Fibroblast of peridontal ligament (primary cell): ENCODE measurements around the gene RAB25.
"Not testable (repeated sequence)": the region's sequence is repeated elsewhere in the genome, so short reads cannot be mapped to it uniquely, and the experiment has no call there.

ENCODE experiments used
- DNase-seq: peaks from one replicate; pipeline ENCODE4 v3.0.0-alpha.2; 2010; ENCODE audit errors: extremely low read depth

RAB25 gene

GRCh38 chr1:156054500-156055280 is 6.3 kb upstream of the RAB25 start, which contains the start of gene LAMTOR2:
LAMTOR2 (plus strand) TSS chr1:156054782; CDS start chr1:156054890, 108 bp downstream.
- peak; percentile 92 for DNase-seq

GRCh38 chr1:156055281-156056048 is 5.5 kb upstream of the RAB25 start:
- no peak for DNase-seq

GRCh38 chr1:156056326-156056849 is 4.6 kb upstream of the RAB25 start:
- DNase-seq, result no peak

- DNase-seq, result no peak
Observed at GRCh38 chr1:156062189-156062588, 1.2 kb downstream of the RAB25 start.

GRCh38 chr1:156063997-156064285 is 3.0 kb downstream of the RAB25 start:
- no peak for DNase-seq

- no peak for DNase-seq
Observed at GRCh38 chr1:156064615-156065014, 3.7 kb downstream of the RAB25 start.

- no peak for DNase-seq
Observed at GRCh38 chr1:156065212-156065611, 4.3 kb downstream of the RAB25 start.

GRCh38 chr1:156065871-156066270 is 4.9 kb downstream of the RAB25 start:
- no peak for DNase-seq

GRCh38 chr1:156067262-156067661 is 6.3 kb downstream of the RAB25 start:
- DNase-seq, result no peak

GRCh38 chr1:156069490-156070455 is 8.8 kb downstream of the RAB25 start:
- no peak for DNase-seq

- no peak for DNase-seq
Observed at GRCh38 chr1:156070548-156070947, 9.6 kb downstream of the RAB25 start.

GRCh38 chr1:156071332-156071816 is 10.4 kb downstream of the RAB25 start:
- DNase-seq, result not testable (repeated sequence)

GRCh38 chr1:156072251-156072650 is 11.3 kb downstream of the RAB25 start:
- no peak for DNase-seq

- no peak for DNase-seq
Observed at GRCh38 chr1:156073110-156073687, 12.2 kb downstream of the RAB25 start.

GRCh38 chr1:156073740-156074139 is 12.8 kb downstream of the RAB25 start:
- no peak for DNase-seq

- DNase-seq, result no peak
Observed at GRCh38 chr1:156074661-156075060, 13.7 kb downstream of the RAB25 start.

- no peak for DNase-seq
Observed at GRCh38 chr1:156075162-156075561, 14.2 kb downstream of the RAB25 start.

GRCh38 chr1:156075775-156076204 is 14.8 kb downstream of the RAB25 start:
- DNase-seq, result no peak

GRCh38 chr1:156076609-156077429 is 15.9 kb downstream of the RAB25 start:
- no peak for DNase-seq

GRCh38 chr1:156077430-156077760 is 16.4 kb downstream of the RAB25 start:
- no peak for DNase-seq
